Retinal pigment epithelial cell (primary cell): ENCODE data around the gene FRMD4A.
A peak's percentile ranks its signal among the peaks of the same experiment; 100 is the strongest.

Experiments used
- DNase-seq: peaks from one replicate; pipeline ENCODE4 v3.0.0-alpha.2; 2010; ENCODE audit warnings: low read depth
- H3K4me3 ChIP-seq: 2 replicates; pipeline ENCODE4 v1.5.1; 2011; ENCODE audit warnings: mild to moderate bottlenecking, low read length, control low read depth, moderate library complexity
- TF ChIP-seq, protein P1 (sequence below): conservative IDR thresholded peaks from 2 replicates; pipeline ENCODE4 v1.5.1; 2011; ENCODE audit warnings: low read depth, low read length, control low read depth, inconsistent platforms

The FRMD4A gene

GRCh38 chr10:13887761-13888160 lies 443.0 kb downstream of the FRMD4A start:
- no peak overlapping the region for H3K4me3 ChIP-seq
- no peak for DNase-seq
- TF ChIP-seq, protein P1, sequence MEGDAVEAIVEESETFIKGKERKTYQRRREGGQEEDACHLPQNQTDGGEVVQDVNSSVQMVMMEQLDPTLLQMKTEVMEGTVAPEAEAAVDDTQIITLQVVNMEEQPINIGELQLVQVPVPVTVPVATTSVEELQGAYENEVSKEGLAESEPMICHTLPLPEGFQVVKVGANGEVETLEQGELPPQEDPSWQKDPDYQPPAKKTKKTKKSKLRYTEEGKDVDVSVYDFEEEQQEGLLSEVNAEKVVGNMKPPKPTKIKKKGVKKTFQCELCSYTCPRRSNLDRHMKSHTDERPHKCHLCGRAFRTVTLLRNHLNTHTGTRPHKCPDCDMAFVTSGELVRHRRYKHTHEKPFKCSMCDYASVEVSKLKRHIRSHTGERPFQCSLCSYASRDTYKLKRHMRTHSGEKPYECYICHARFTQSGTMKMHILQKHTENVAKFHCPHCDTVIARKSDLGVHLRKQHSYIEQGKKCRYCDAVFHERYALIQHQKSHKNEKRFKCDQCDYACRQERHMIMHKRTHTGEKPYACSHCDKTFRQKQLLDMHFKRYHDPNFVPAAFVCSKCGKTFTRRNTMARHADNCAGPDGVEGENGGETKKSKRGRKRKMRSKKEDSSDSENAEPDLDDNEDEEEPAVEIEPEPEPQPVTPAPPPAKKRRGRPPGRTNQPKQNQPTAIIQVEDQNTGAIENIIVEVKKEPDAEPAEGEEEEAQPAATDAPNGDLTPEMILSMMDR, result no peak

DNA sequence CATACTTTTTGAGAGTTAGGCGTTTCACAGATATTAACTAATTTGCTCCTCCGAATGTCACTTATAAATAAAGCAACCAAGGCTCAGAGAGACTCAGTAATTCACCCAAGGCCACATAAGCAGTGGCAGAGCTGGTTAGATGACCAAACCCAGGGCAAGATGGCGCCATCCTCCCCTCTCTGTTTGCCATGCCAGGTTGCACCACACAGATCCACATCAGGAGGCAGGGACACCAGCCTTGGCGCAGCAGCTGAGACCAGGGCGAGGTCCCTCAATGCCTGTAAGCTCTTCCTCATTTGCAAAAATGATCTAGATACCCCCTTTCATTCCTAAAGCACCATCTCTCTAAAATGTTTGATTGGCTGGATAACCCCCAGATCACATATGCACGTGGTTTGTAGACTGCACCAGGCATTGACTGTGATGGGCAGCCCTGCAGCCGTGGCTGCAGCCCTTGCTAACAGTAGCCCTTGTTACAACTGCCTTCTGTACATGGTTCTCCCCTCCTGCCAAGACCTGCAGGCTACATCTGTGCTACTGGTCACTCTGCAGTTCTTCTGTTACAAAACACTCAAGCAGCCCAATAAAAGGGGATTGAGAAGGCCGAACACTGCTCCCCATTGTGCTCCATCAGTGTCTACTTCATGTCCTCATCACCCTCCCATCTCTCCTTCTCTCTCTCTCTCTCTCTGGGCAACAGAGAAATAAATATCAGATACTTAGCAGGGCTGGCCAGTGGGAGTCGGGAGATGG lies 445.3 kb downstream of the FRMD4A start:
- DNase-seq, result no peak
- H3K4me3 ChIP-seq, result no peak overlapping the region
- TF ChIP-seq, protein P1, result no peak

- TF ChIP-seq, protein P1, result no peak
- no peak for DNase-seq
- H3K4me3 ChIP-seq, result no peak overlapping the region
Observed at GRCh38 chr10:13883636-13884444, 446.9 kb downstream of the FRMD4A start.

DNA sequence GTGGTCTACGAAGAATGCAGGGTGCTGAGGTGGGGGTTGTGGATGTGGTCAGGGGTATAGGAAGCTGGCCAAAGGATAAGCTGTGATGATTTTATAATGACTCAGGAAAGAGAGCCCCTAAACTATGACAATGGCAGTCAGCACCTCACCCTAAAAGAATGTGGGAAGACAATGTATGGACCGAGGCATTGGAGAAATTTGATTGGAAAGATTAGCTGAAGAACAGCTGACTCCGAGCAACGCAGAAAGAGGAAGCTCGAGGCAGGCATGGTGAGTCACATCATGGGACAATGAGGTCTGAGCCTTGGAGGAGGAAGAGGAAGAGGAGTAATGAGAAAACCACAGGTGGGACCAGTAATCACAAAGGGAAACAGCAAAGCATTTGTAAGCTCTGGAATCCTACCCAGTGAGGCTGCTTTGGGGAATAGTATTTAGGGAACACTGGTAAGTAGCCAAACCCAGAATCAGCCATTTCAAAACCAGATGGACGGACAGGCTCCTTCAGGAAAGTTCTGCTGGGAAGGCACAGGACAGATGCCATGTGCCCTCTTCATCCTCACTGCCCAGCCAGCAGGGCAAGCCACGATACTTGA lies 448.5 kb downstream of the FRMD4A start:
- no peak overlapping the region for H3K4me3 ChIP-seq
- TF ChIP-seq, protein P1, result no peak
- DNase-seq, result peak; percentile 81

DNA sequence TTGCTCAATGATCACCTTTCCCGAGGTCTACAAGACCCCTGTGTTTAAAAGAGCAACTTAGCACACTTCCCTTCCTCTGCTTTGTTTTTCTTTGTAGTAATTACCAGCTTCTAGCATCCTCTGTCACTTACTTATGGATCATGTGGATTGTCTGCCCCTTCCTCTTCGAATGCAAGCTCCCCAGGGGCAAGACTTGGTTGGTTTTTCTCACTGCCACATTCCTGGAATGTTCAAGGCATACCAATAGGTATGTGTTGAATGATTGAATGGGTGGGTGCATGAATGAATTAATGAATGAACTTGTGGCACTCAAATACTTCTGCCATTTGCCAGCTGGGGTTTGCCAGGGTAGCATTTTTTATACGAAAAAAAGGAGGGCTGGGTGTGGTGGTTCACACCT lies 450.0 kb downstream of the FRMD4A start:
- TF ChIP-seq, protein P1, result no peak
- H3K4me3 ChIP-seq, result no peak overlapping the region

DNA sequence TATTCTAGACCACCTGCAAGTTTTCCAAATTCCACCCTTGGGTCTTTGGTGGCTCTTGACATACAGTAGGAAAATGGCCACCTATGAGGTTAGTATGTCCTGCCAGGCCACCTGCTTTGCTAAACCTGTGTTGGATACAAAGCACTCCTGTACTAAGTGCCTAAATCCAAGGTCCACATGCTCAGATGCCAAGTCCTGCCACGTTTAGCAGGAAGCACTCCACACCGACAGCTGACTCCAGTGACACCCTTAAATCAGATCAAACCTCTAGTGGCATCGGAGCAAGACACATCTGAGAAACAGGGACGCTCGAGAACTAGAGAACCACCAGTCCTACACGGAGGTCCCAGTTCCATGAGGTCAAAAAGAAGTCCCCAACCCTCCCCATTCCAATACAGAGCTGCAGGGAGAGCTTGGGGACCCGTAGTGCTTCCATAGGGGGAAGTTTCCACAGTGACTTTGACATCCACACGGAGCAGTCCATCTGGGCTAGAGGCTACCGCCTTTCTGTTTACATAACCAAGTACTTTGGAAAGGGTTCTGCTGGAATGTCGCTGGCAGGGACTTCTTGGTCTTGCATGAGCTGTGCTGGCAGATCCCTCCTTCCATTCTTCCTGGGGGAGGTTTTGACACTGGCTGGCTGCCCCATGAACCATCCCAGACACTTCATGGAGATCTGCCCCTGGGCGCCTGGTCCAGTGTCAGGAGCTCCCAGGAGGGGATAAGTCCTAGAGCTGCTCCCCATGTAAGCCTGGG lies 453.4 kb downstream of the FRMD4A start:
- TF ChIP-seq, protein P1, result no peak
- no peak overlapping the region for H3K4me3 ChIP-seq
- no peak for DNase-seq

More for the DNA sequence above, 450.0 kb downstream of the FRMD4A start:
- no peak for DNase-seq
